Type B pancreatic cell (in vitro differentiated cells): ENCODE results near the gene GALNS. TPM values are rescaled to one million over a fixed set of nuclear protein-coding genes. Genes with fewer than 3 reads are reported as not detected.
"Not testable (repeated sequence)": the region's sequence is repeated elsewhere in the genome, so short reads cannot be mapped to it uniquely, and the experiment has no call there.

Experiments used
- DNase-seq: peaks from one replicate; pipeline ENCODE4 v3.0.0; 2021; ENCODE audit warnings: mixed read lengths; ENCODE audit not compliant: unreplicated experiment; ENCODE audit errors: extremely low spot score
- H3K27ac Mint-ChIP-seq: 2 replicates; pipeline ENCODE4 v1.8.0; 2021; ENCODE audit warnings: mild to moderate bottlenecking, mixed read lengths
- H3K27me3 Mint-ChIP-seq: 2 replicates; pipeline ENCODE4 v1.8.0; 2021; ENCODE audit warnings: mixed read lengths
- H3K36me3 Mint-ChIP-seq: 2 replicates; pipeline ENCODE4 v1.8.0; 2021; ENCODE audit warnings: mixed read lengths
- H3K4me1 Mint-ChIP-seq: one replicate; pipeline ENCODE4 v1.8.0; 2021; ENCODE audit warnings: mixed read lengths; ENCODE audit not compliant: unreplicated experiment
- H3K4me3 Mint-ChIP-seq: 2 replicates; pipeline ENCODE4 v1.8.0; 2021; ENCODE audit warnings: mild to moderate bottlenecking, mixed read lengths
- H3K9me3 Mint-ChIP-seq: 2 replicates; pipeline ENCODE4 v1.8.0; 2021; ENCODE audit warnings: mixed read lengths
- total RNA-seq: library from RNA; stranded (reverse); gene quantifications from 2 replicates; pipeline ENCODE4 v1.2.1, GENCODE V29; 2021; ENCODE audit warnings: low replicate concordance
- TF ChIP-seq, protein P1 (sequence below): fragments of 200-600 bp; sonication (generic); conservative IDR thresholded peaks from 2 replicates; pipeline ENCODE4 v1.5.0; 2021; ENCODE audit warnings: antibody characterized with exemption, mild to moderate bottlenecking

GALNS gene
- total RNA-seq, 1 donor from 2014 or later, result 30.2 TPM

GRCh38 chr16:88896238-88897070 lies 39.7 kb upstream of the GALNS start:
- TF ChIP-seq, protein P1, sequence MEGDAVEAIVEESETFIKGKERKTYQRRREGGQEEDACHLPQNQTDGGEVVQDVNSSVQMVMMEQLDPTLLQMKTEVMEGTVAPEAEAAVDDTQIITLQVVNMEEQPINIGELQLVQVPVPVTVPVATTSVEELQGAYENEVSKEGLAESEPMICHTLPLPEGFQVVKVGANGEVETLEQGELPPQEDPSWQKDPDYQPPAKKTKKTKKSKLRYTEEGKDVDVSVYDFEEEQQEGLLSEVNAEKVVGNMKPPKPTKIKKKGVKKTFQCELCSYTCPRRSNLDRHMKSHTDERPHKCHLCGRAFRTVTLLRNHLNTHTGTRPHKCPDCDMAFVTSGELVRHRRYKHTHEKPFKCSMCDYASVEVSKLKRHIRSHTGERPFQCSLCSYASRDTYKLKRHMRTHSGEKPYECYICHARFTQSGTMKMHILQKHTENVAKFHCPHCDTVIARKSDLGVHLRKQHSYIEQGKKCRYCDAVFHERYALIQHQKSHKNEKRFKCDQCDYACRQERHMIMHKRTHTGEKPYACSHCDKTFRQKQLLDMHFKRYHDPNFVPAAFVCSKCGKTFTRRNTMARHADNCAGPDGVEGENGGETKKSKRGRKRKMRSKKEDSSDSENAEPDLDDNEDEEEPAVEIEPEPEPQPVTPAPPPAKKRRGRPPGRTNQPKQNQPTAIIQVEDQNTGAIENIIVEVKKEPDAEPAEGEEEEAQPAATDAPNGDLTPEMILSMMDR, result no peak
- H3K4me1 Mint-ChIP-seq, result no peaks in the 10 kb centered on the region
- H3K27me3 Mint-ChIP-seq, result no peaks in the 10 kb centered on the region
- no peaks in the 10 kb centered on the region for H3K9me3 Mint-ChIP-seq
- H3K4me3 Mint-ChIP-seq, result no peak overlapping the region
- no peaks in the 10 kb centered on the region for H3K36me3 Mint-ChIP-seq
- H3K27ac Mint-ChIP-seq, result no peak overlapping the region
- no peak for DNase-seq

DNA sequence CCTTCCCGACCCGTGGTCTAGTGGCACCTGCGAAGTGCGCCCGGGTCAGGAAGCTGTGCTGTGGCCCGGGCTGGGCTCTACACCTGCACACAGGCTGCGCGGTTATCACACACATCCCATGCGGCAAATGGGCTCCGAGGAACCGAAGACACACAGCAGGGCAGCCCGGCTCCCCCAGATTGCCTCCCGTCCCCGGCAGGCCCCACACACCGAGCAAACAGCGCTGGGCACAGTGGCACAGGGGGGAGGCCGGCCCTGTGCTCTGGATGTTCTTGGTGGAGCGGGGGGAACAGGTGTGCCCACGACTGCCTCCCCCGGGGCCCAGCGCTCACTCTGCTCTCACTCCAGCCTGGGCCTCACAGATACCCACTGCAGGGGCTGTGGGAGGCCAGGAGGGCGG lies 38.6 kb upstream of the GALNS start:
- H3K4me3 Mint-ChIP-seq, result no peak overlapping the region
- TF ChIP-seq, protein P1, result no peak
- no peaks in the 10 kb centered on the region for H3K27me3 Mint-ChIP-seq
- no peak for DNase-seq
- H3K36me3 Mint-ChIP-seq, result no peaks in the 10 kb centered on the region
- H3K9me3 Mint-ChIP-seq, result no peaks in the 10 kb centered on the region
- no peak overlapping the region for H3K27ac Mint-ChIP-seq
- H3K4me1 Mint-ChIP-seq, result no peaks in the 10 kb centered on the region

GRCh38 chr16:88894681-88895300 lies 38.0 kb upstream of the GALNS start:
- no peak overlapping the region for H3K27ac Mint-ChIP-seq
- H3K9me3 Mint-ChIP-seq, result no peaks in the 10 kb centered on the region
- no peaks in the 10 kb centered on the region for H3K27me3 Mint-ChIP-seq
- H3K4me1 Mint-ChIP-seq, result no peaks in the 10 kb centered on the region
- H3K36me3 Mint-ChIP-seq, result no peaks in the 10 kb centered on the region
- no peak for DNase-seq
- TF ChIP-seq, protein P1, result no peak
- no peak overlapping the region for H3K4me3 Mint-ChIP-seq

DNA sequence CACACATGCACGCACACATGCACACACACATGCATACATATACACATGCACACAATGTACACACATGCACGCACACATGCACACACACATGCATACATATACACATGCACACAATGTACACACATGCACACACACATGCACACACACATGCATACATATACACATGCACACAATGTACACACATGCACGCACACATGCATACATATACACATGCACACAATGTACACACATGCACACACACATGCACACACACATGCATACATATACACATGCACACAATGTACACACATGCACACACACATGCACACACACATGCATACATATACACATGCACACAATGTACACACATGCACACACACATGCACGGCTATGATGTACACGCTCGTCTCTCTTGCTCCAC lies 37.5 kb upstream of the GALNS start:
- H3K36me3 Mint-ChIP-seq, H3K4me1 Mint-ChIP-seq, H3K27me3 Mint-ChIP-seq, H3K4me3 Mint-ChIP-seq, DNase-seq, H3K27ac Mint-ChIP-seq, H3K9me3 Mint-ChIP-seq: not testable (repeated sequence)

DNA sequence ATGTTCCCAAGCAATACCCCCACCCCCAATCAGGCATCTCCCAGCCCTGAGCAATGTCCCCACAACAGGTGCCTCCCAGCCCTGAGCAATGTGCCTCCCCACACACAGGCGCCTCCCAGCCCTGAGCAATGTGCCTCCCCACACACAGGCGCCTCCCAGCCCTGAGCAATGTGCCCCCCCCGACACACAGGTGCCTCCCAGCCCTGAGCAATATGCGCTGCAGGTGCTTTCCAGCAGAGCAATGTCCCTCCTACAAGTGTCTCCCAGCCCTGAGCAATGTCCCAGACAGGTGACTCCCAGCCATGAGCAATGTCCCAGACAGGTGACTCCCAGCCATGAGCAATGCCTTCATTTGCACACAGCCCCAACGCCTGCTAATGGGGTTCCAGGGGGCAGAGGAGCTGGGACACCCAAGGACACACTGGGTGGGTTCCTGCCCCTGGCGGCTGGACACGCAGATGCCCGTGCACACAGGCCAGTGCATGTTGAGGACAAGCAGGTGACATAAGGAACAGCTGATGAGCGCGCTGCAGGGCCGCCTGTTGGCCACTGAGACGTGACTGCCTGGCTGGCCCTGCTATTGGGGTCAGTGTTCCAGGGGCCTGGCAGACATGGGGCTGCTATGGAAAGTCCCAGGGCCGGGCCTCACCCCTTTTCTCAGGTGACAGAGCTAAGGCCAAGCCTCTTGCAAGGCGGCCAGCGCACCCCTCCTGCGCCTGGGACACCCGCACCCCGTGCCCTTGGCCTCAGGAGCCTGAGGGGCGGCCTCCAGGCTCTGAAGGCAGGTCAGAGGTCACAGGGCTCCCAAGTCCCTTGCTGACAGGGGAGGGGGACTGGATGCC lies 36.6 kb upstream of the GALNS start:
- TF ChIP-seq, protein P1, result no peak
- no peaks in the 10 kb centered on the region for H3K4me1 Mint-ChIP-seq
- no peak overlapping the region for H3K27ac Mint-ChIP-seq
- no peak for DNase-seq
- H3K36me3 Mint-ChIP-seq, result no peaks in the 10 kb centered on the region
- no peak overlapping the region for H3K4me3 Mint-ChIP-seq
- no peaks in the 10 kb centered on the region for H3K27me3 Mint-ChIP-seq
- H3K9me3 Mint-ChIP-seq, result no peaks in the 10 kb centered on the region
